Myocyte (in vitro differentiated cells): ENCODE results near the gene CALML6. TPM values are rescaled to one million over a fixed set of nuclear protein-coding genes. Genes with fewer than 3 reads are reported as not detected.

Experiments used
- DNase-seq: peaks from one replicate; pipeline ENCODE4 v3.0.0-alpha.2; 2012; ENCODE audit warnings: low read depth
- total RNA-seq: library from RNA; depleted of rRNA; stranded (reverse); fragments of >200 nt; gene quantifications from 2 replicates; pipeline ENCODE4 v1.2.3, GENCODE V29; 2014

The CALML6 gene
- total RNA-seq, 1 donor from 2014 or later, result 0.27 TPM

DNA sequence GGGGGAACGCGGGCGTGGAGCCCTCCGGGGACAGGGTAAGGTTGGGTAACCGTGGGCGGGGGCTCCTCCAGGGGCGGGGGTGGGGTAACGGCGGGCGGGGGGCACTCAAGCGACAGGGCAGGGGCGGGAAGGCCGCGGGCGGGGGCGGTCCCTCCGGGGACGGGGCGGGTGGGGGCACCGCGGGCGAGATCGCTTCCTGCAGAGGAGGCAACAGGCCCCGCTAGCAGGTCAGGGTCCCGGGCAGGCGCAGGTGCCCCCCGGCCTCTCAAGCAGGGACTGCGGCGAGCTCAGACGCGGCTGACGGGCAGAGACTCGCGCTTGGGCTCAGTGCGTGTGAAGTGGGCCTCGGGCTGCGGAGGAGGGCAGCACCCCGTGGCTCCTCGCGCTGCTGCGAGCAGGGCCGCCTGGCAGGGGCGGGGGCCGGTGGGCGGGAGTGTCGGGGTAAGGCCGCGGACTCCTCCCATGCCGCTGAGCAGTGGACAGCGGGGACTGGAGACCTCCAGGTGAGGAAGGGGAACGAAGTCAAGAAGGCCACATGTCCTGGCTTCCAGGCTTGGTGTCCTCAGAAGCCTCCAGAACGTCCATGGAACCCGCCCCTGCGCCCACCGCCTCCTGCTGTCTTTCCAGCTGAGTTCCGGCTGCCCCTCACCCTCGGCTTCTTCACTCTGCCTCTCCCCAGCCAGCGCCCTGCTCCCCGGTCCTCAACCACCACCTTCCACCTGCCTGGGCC is 23.5 kb upstream of the CALML6 start:
- DNase-seq, result peak; percentile 58

DNA sequence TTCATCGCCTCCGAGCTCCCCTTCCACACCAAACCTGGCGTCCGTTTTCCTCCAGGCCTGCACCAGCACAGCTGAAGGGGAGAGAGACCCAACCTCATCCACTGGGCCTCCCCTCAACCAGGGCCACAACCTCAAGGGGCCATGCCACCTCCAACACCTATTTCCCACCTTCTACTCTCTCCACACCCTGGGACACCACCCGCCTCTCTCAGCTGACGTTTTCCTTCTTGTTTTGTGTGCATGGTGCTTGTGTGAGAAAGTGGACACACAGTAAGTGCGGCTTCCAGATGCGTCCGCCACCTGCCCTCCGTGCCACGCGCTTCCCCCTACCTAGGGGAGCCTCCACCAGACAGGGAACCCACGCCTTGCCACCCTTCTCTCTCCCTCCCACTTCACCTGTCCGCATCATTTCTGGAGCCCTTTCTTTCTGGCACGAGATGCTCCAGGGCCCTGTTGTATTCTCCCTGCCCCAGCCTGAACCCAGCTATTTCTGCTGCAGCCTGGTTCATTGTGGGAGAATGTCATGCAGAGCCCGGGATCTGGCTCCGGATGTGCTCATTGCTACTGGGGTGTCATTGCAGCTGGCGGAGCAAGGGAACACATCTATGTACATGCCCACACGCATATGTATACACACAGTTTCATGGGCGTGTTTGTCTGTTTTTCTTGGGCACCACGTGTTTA is 22.8 kb upstream of the CALML6 start:
- DNase-seq, result no peak

GRCh38 chr1:1892763-1893120 is 22.3 kb upstream of the CALML6 start:
- DNase-seq, result no peak

DNA sequence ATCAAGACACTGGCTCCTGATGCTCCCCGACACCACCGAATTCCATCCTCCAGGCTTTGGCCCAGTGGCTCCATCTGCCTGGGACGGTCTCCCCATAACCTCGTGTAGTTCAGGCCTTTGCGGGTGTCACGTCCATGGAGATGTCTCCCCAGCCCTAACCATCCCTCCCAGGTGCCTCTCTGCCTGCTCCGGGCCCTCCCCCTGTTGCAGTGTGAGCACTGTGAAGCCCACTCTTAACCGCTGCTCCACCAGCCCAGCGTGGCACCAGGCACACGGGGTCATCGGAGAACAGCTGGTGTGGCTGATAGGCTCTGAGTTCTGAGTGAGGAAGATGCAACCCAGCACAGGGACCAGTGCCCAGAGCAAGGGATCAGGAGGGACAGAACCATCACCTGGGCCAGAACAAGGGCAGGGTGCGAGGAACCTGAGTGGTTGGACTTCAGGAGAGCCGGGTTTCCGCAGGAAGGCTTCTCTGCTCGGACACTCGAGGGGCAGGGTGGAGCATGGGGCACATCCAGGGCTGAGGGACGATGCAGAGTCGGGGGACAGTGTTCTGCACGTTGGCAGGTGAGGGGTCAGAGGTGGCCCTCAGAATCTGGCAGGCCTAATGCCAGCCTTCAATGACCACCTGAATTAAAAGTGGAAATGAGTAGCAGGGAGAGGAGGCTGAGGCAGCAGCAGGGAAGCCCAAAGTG is 21.6 kb upstream of the CALML6 start:
- no peak for DNase-seq

- no peak for DNase-seq
These were observed 21.1 kb upstream of the CALML6 start for GRCh38 chr1:1893997-1894353.

- no peak for DNase-seq
These were observed 20.6 kb upstream of the CALML6 start for GRCh38 chr1:1894354-1895059.

DNA sequence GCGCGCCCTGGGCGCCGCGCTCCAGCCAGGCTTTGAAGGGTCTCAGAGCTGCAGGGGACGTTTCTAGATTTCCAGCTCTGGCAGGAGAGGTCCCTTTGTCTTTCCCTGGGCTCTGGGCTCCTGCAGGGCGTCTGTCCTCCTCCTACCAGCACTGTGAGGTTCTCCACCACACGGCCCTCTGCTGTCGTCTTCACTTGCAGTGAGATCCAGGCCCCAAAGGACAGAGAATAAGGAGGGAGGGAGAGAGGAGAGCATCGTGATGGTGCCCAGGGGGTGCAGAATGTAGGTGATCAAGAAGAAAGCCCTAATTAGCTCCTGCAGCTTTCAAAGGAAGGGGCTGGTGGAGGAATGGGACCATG is 20.0 kb upstream of the CALML6 start:
- DNase-seq, result no peak

- DNase-seq, result no peak
These were observed 19.4 kb upstream of the CALML6 start for GRCh38 chr1:1895456-1896336.

DNA sequence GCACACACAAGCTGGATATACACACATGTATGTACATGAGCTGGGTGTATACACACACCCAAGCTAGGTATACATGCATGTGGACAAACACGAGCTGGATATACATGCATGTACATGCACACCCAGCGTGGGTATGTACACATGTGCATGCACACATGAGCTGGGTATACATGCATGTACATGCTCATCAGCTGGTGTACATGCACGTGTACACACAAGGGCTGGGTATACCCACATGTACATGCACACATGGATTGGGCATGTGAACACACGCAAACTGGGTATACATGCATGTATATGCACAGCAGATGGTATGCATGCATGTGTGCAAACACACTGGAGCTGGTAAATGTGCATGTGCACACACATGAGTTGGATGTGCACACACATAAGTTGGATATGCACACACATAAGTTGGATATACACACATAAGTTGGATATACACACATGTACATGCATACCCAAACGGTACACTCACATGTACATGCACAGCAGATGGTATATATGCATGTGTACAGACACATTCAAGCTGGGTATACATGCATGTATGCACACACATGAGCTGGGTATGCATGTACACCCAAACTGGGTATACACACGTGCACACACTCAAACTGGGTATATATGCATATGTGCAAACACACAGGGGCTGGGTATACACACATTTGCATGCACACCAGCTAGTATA is 16.7 kb upstream of the CALML6 start:
- DNase-seq, result no peak

DNA sequence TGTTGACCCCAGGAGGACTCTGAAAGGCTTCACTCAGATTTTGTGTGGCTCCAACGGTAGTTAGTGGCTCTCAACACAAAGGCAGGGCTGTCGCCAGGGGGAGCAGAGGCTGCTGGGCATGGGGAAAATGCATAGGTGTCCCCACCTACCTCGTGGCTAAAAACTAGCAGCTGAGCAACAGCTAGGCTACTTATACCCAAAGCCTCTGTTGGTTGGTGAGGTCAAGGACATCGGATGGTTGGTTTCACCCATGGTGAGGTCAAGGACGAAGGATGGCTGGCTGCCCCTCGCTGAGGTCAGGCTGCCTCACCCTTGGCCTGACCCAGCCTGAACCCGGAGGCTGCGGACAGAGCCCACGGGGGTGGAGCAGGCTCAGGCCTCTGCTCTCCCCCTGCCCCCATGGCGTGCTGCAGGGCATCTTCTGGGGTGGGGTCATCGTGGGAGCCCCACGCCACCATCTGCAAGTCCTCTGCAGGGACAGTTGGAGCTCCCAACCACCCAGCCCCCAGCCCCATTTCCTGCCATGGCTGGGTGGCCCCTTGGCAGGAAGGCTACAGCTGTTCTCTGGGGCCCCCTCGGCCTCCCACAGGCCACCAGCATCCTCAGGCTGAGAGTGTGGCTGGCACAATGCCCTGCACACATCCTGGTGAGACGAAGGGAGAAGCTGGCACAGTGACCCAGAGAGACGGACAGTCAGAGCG is 15.6 kb upstream of the CALML6 start:
- no peak for DNase-seq

DNA sequence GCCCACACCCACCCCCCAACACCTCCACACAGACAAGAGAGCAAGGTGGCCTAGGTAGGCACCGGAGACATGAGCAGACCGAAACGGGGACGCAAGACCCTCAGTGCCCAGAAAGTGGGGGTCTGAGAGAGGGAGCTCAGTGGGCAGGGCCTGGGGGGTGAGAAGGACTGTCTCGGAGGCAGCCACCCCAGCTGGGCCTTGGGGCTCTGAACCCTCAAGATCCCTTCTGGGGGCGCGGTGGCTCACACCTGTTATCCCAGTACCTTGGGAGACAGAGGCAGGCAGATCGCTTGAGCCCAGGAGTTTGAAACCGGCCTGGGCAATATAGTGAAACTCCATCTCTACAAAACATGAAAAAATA is 15.1 kb upstream of the CALML6 start:
- no peak for DNase-seq

GRCh38 chr1:1900883-1901640 is 14.0 kb upstream of the CALML6 start:
- DNase-seq, result no peak

DNA sequence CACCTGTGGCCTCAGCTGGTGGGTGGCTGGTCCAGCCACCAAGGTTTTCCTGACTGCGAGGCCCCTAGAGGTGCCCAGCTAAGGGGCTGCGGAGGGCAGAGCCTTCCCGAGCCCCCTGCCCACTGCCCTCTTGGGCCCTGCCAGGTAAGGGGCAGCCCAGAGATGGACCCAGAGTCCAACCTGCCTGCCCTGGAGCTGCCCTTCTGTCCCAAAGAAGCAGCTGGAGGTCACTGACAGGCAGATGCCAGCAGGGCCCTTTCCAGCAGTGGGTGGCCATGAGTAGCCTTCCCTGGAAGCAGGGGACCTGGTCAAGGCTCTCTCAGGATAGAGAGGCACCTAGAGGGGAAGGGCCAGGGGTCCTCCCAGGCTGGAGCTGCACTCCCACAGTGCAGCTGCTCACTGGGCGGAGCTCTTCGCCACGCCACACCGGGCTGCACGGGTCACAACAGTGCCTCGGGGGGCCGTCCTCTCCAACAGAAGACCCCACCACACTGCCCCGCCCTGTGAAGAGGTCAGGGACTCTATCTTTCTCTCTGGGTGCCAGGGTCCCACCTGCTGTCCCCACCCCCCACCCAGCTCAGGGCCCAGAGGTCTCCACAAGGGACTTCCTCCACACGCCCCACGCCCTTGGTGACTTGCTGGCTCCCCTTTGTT is 13.3 kb upstream of the CALML6 start:
- no peak for DNase-seq

- no peak for DNase-seq
These were observed 11.8 kb upstream of the CALML6 start for GRCh38 chr1:1903224-1903623.

GRCh38 chr1:1906185-1907097 is 8.6 kb upstream of the CALML6 start:
- DNase-seq, result peak; percentile 90

DNA sequence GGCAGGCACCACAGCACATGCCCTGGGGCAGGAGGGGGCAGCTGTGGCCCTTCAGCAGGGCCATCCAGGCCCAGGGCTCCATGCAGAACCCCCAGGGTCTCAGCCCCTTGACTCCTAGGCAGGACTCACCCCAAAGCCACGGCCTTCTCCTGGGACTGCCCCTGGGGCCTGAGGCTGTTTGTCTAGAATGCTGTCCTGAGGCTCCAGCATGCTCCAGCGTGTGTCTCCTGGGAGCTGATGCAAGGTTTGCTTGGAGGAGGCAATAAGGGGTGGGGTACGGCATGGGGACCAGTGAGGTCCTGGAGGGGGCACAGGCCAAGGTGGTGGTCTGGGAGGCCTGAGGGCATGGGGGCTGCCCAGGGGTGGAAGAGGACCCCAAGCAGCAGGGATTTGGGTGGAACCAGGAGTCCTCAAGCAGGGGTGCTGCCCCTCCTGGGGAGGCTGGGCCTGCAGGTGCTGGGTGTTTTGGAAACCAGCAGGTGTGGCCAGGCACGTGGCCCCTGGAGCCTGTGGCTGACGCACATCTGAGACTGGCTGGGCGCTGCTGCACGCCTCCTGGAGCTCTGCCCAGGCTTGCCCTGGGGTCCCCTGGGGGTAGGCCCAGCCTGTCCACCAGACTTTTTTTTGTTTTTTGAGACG is 7.8 kb upstream of the CALML6 start:
- no peak for DNase-seq

GRCh38 chr1:1908506-1908791 is 6.6 kb upstream of the CALML6 start:
- DNase-seq, result no peak
